B cell (primary cell): Measurements from ENCODE around the gene NLRP13.

Experiments used
- EZH2 ChIP-seq: IDR thresholded peaks from 2 replicates; pipeline ENCODE4 v1.6.1; 2012; ENCODE audit warnings: borderline replicate concordance, low read depth, mild to moderate bottlenecking, moderate library complexity, low read length; ENCODE audit not compliant: insufficient read depth, poor library complexity, severe bottlenecking
- TF ChIP-seq, protein P1 (sequence below): fragments of 200-600 bp; IDR thresholded peaks from one replicate; pipeline ENCODE4 v1.8.0; 2022; ENCODE audit warnings: antibody characterized with exemption, mild to moderate bottlenecking

DNA sequence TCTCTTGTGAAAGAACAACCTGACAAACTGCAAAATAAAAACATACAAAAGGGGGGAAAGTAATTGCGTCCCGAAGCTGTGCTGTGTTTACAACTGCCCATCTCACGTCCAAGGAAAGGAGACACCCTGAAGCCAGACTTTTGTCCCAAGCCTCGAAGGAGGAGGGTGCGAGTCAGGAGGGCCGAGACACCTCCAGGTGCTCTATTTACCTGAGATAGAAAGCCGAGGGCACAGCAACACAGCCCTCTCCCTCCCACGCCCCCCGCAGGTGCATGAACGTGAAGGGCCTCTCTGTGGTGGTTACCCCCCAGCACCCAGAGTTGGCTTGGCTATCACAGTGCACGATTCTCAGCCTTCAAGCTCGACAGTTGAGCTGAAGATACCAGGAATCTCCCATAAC is 33.2 kb downstream of the NLRP13 start:
- TF ChIP-seq EZH2 = no peak
- TF ChIP-seq, protein P1, sequence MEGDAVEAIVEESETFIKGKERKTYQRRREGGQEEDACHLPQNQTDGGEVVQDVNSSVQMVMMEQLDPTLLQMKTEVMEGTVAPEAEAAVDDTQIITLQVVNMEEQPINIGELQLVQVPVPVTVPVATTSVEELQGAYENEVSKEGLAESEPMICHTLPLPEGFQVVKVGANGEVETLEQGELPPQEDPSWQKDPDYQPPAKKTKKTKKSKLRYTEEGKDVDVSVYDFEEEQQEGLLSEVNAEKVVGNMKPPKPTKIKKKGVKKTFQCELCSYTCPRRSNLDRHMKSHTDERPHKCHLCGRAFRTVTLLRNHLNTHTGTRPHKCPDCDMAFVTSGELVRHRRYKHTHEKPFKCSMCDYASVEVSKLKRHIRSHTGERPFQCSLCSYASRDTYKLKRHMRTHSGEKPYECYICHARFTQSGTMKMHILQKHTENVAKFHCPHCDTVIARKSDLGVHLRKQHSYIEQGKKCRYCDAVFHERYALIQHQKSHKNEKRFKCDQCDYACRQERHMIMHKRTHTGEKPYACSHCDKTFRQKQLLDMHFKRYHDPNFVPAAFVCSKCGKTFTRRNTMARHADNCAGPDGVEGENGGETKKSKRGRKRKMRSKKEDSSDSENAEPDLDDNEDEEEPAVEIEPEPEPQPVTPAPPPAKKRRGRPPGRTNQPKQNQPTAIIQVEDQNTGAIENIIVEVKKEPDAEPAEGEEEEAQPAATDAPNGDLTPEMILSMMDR = no peak
